Keratinocyte (primary cell): Measurements from ENCODE around the gene PNKD. TPM values are rescaled to one million over a fixed set of nuclear protein-coding genes. Genes with fewer than 3 reads are reported as not detected.

Experiments
- DNase-seq: peaks from one replicate; pipeline ENCODE4 v3.0.0-alpha.2; 2011; ENCODE audit warnings: low read depth, missing footprints, low spot score
- FAIRE-seq: peaks from 2 replicates; lab custom pipeline; 2011; peaks lifted over from hg19 to GRCh38; lab: Jason Lieb, UNC
- H2AFZ ChIP-seq: 2 replicates; pipeline ENCODE4 v1.6.0; 2012; ENCODE audit warnings: low read length, control low read depth, inconsistent platforms; ENCODE audit not compliant: control insufficient read depth
- H3K27ac ChIP-seq: 2 replicates; pipeline ENCODE4 v1.5.1; 2011; ENCODE audit warnings: low read length; ENCODE audit not compliant: control insufficient read depth, insufficient read depth
- H3K27me3 ChIP-seq: 3 replicates; pipeline ENCODE4 v1.6.0; 2011; ENCODE audit warnings: low read length; ENCODE audit not compliant: control insufficient read depth, insufficient read depth; ENCODE audit errors: extremely low read depth
- H3K36me3 ChIP-seq, 2 experiments: 2 replicates in 1 of 2; 3 replicates in 1 of 2; pipeline ENCODE4 v1.5.1; 2011; ENCODE audit warnings: low read length in 2 of 2, mild to moderate bottlenecking in 1 of 2; ENCODE audit not compliant: control insufficient read depth in 2 of 2, insufficient read depth in 2 of 2; ENCODE audit errors: extremely low read depth in 1 of 2
- H3K4me1 ChIP-seq: 3 replicates; pipeline ENCODE4 v1.5.1; 2011; ENCODE audit warnings: low read length; ENCODE audit not compliant: control insufficient read depth, insufficient read depth; ENCODE audit errors: extremely low read depth
- H3K4me2 ChIP-seq: 3 replicates; pipeline ENCODE4 v1.6.0; 2011; ENCODE audit warnings: low read depth, low read length; ENCODE audit not compliant: control insufficient read depth, insufficient read depth; ENCODE audit errors: extremely low read depth
- H3K4me3 ChIP-seq, 3 experiments: fragments of 200-600 bp in 1 of 3; sonication (generic) in 1 of 3; 2 replicates in 2 of 3; 3 replicates in 1 of 3; pipeline ENCODE4 v1.5.1; 2011 to 2016; ENCODE audit warnings: low read length in 3 of 3, mild to moderate bottlenecking in 3 of 3, control low read depth in 2 of 3, inconsistent platforms in 1 of 3, low read depth in 1 of 3, mixed read lengths in 1 of 3, mixed run types in 1 of 3, moderate library complexity in 1 of 3; ENCODE audit not compliant: control insufficient read depth in 2 of 3, insufficient read depth in 2 of 3; ENCODE audit errors: extremely low read depth in 1 of 3
- H3K79me2 ChIP-seq: 2 replicates; pipeline ENCODE4 v1.6.0; 2012; ENCODE audit warnings: low read length; ENCODE audit not compliant: control insufficient read depth, insufficient read depth
- H3K9ac ChIP-seq: 3 replicates; pipeline ENCODE4 v1.6.0; 2011; ENCODE audit warnings: low read length; ENCODE audit not compliant: control insufficient read depth, insufficient read depth; ENCODE audit errors: extremely low read depth
- H3K9me1 ChIP-seq: 3 replicates; pipeline ENCODE4 v1.6.0; 2011; ENCODE audit warnings: low read length; ENCODE audit not compliant: control insufficient read depth, insufficient read depth; ENCODE audit errors: extremely low read depth
- H3K9me3 ChIP-seq: 2 replicates; pipeline ENCODE4 v1.5.1; 2012; ENCODE audit warnings: low read depth, low read length; ENCODE audit not compliant: control insufficient read depth
- H4K20me1 ChIP-seq: 3 replicates; pipeline ENCODE4 v1.6.0; 2011; ENCODE audit warnings: low read length; ENCODE audit not compliant: control insufficient read depth, insufficient read depth; ENCODE audit errors: extremely low read depth
- CTCF ChIP-seq, 3 experiments: IDR thresholded peaks in 1 of 3; conservative IDR thresholded peaks in 1 of 3; optimal IDR thresholded peaks in 1 of 3; 2 replicates in 2 of 3; 3 replicates in 1 of 3; pipeline versions ENCODE3 to v1.5.1; 2011; ENCODE audit warnings: low read length in 3 of 3, mild to moderate bottlenecking in 3 of 3, moderate library complexity in 2 of 3, control low read depth in 1 of 3, inconsistent platforms in 1 of 3; ENCODE audit not compliant: insufficient read depth in 2 of 3; ENCODE audit errors: extremely low read depth in 1 of 3
- EZH2 ChIP-seq: IDR thresholded peaks from one replicate; pipeline ENCODE4 v1.6.1; 2012; ENCODE audit warnings: inconsistent platforms, mild to moderate bottlenecking, low read length, moderate library complexity
- dilution Hi-C: fragments of 300-500 bp; cut with MboI; formaldehyde crosslinking; loops from one replicate; pipeline ENCODE4 v1.7.0; 2020; ENCODE audit warnings: low sequenced_read_pairs; ENCODE audit not compliant: extremely low pct_ligation_motif_present
- polyA plus RNA-seq, 5 experiments: library from polyadenylated mRNA; depleted of rRNA in 3 of 5; stranded (reverse) in 3 of 5; stranded (forward) in 1 of 5; unstranded in 1 of 5; fragments of >200 nt; gene quantifications; 1 replicate in 1 of 5; 2 replicates in 3 of 5; 3 replicates in 1 of 5; pipeline versions ENCODE4 v1.2.1 to v1.2.3, GENCODE V29; 2011 to 2012; ENCODE audit warnings: missing spikeins in 2 of 5, low read depth in 1 of 5, low replicate concordance in 1 of 5

PNKD gene
- polyA plus RNA-seq, 1 donor (not counting 4 experiments of a cell fraction or from before 2014, with no cell fraction given): 22.8 TPM

GRCh38 chr2:218244204-218244603 lies 26.1 kb upstream of the PNKD start:
- no peak for DNase-seq
- no peak for TF ChIP-seq CTCF (optimal IDR thresholded peaks at IDR 0.05 in 1 of 3, IDR thresholded peaks at IDR 0.05 in 1 of 3, conservative IDR thresholded peaks at IDR 0.05 in 1 of 3; ENCODE audit: extremely low read depth in 1 of 3, insufficient read depth in 2 of 3, low read length in 3 of 3)
- no peak for TF ChIP-seq EZH2
- Histone ChIP-seq H3K79me2 (peaks cover 41% of the 10 kb centered on the region), H3K27ac (no peak overlapping the region), H4K20me1 (peaks cover 6% of the 10 kb centered on the region), H3K4me3 (no peak overlapping the region), H3K4me1 (no peaks in the 10 kb centered on the region), H3K36me3 (peaks cover 40 to 61% of the 10 kb centered on the region in 2 experiments), H3K4me2 (no peak overlapping the region), H3K9me1 (no peaks in the 10 kb centered on the region), H2AFZ (no peak overlapping the region), H3K27me3 (no peaks in the 10 kb centered on the region), H3K9me3 (no peaks in the 10 kb centered on the region), H3K9ac (no peak overlapping the region)
- dilution Hi-C loops: no loop called here
- no peak for FAIRE-seq

- dilution Hi-C loops: no loop called here
- FAIRE-seq: no peak
These were observed 25.7 kb upstream of the PNKD start for GRCh38 chr2:218244665-218245064.

More at GRCh38 chr2:218244665-218245064, 25.7 kb upstream of the PNKD start:
- H4K20me1 ChIP-seq: peaks cover 6% of the 10 kb centered on the region
- H3K4me1 ChIP-seq: no peaks in the 10 kb centered on the region
- TF ChIP-seq CTCF (optimal IDR thresholded peaks at IDR 0.05 in 1 of 3, IDR thresholded peaks at IDR 0.05 in 1 of 3, conservative IDR thresholded peaks at IDR 0.05 in 1 of 3; ENCODE audit: extremely low read depth in 1 of 3, insufficient read depth in 2 of 3, low read length in 3 of 3): no peak
- TF ChIP-seq EZH2: no peak
- H3K27ac ChIP-seq: no peak overlapping the region
- H3K36me3 ChIP-seq: peaks cover 42 to 62% of the 10 kb centered on the region in 2 experiments
- DNase-seq: no peak
- no peak overlapping the region for H2AFZ ChIP-seq
- no peaks in the 10 kb centered on the region for H3K27me3 ChIP-seq
- no peak overlapping the region for H3K4me3 ChIP-seq
- no peaks in the 10 kb centered on the region for H3K9me3 ChIP-seq
- no peak overlapping the region for H3K9ac ChIP-seq
- H3K79me2 ChIP-seq: peaks cover 42% of the 10 kb centered on the region
- no peaks in the 10 kb centered on the region for H3K9me1 ChIP-seq
- no peak overlapping the region for H3K4me2 ChIP-seq
